ENCODE data around the gene CCDC6.

DNA sequence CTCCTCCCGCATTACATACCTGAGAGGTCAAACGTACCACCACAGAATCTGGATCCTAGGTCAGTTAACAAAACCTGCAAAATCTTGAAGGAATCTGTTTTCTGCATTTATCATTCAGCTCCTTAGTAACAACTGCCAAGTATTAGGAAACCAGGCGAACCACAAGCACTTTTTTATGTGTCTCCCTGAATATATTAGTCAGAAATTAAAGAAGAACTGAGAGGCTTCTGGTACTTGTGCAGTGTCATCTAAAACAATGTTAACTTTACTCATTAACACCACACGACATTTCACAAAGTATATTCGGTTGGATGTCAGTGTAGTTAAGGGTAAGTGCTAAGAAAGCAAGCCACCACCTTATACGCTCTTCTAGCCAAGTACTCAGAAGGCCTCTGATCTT lies 2.5 kb downstream of the CCDC6 start:
- no peak for TF ChIP-seq CTCF (IDR thresholded peaks at IDR 0.05)
- TF ChIP-seq POLR2A (IDR thresholded peaks at IDR 0.05) = no peak

Measured in lower leg skin (tissue), 3 donors.